Superior temporal gyrus (tissue), 1 donor: Measurements from ENCODE around the gene ZNF346.
"Not testable (repeated sequence)": the region's sequence is repeated elsewhere in the genome, so short reads cannot be mapped to it uniquely, and the experiment has no call there.

Experiments
- DNase-seq: peaks from one replicate; pipeline ENCODE4 v3.0.0-alpha.2; 2016; ENCODE audit errors: extremely low spot score

Gene ZNF346, protein sequence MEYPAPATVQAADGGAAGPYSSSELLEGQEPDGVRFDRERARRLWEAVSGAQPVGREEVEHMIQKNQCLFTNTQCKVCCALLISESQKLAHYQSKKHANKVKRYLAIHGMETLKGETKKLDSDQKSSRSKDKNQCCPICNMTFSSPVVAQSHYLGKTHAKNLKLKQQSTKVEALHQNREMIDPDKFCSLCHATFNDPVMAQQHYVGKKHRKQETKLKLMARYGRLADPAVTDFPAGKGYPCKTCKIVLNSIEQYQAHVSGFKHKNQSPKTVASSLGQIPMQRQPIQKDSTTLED

GRCh38 chr5:177022386-177023302 lies at the start of gene ZNF346:
Gene ZNF346, plus strand, starts transcription at chr5:177022696. Its CDS starts 43 bp downstream, at chr5:177022739.
- peak; percentile 92 for DNase-seq

DNA sequence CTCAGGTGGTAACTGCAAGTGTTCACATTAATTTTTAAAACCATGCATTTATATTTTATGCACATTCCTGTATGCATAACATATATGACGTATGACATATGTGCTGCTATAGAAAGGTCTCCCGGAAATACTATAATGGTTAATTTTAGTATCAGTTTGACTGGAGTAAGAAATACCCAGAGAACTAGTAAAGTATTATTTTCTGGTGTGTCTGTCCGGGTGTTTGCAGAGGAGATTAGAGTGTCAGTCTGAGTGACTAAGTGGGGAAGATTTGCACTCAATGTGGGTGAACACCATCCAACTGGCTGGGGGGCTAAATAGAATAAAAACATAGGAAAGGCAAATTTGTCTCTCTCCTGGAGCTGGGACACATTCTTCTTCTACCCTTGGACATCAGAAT lies 42.8 kb upstream of the ZNF346 start:
- DNase-seq, result no peak

DNA sequence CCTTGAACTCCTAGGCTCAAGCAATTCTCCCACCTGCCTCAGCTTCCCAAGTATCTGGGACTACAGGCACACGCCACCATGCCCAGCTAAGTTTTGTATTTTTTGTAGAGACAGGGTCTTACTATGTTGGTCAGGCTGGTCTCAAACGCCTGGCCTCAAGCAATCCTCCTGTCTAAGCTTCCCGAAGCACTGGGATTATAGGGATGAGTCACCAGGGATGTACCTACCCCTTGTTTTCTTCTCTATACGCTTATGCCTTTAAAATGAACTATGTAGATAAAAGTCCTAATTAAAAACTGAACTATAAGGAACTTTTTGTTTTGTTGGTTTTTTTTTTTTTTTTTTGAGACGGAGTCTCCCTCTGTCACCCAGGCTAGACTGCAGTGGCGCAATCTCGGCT lies 41.7 kb upstream of the ZNF346 start:
- no peak for DNase-seq

DNA sequence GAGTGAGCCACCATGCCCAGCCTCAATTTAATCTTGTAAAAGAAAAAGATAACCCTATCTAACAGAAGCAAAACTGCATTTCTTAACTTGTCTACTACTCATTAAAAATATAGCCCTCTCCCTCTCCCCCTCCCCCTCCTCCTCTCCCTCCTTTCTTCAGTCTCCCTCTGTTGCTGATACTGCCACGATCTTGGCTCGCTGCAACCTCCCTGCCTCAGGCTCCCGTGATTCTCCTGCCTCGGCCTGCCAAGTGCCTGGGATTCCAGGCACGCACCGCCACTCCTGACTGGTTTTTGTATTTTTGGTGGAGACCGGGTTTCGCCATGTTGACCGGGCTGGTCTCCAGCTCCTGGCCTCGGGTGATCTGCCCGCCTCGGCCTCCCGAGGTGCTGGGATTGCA lies 39.4 kb upstream of the ZNF346 start:
- DNase-seq, result not testable (repeated sequence)

DNA sequence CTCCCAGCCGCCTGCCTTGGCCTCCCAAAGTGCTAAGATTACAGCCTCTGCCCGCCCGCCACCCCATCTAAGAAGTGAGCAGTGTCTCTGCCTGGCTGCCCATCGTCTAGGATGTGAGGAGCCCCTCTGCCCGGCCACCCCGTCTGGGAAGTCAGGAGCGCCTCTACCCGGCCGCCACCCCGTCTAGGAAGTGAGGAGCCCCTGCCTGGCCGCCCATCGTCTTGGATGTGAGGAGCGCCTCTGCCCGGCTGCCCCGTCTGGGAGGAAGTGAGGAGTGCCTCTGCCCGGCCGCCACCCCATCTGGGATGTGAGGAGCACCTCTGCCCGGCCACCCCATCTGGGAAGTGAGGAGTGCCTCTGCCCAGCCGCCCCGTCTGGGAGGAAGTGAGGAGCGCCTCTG lies 38.9 kb upstream of the ZNF346 start:
- not testable (repeated sequence) for DNase-seq

DNA sequence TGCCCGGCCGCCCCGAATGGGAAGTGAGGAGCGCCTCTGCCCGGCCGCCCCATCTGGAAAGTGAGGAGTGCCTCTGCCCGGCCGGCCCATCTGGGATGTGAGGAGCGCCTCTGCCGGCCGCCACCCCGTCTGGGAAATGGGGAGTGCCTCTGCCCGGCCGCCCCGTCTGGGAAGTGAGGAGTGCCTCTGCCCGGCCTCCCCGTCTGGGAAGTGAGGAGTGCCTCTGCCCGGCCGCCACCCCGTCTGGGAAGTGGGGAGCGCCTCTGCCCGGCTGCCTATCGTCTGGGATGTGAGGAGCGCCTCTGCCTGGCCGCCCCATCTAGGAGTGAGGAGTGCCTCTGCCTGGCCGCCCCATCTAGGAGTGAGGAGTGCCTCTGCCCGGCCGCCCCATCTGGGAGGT lies 38.3 kb upstream of the ZNF346 start:
- not testable (repeated sequence) for DNase-seq

- DNase-seq, result no peak
These were observed 37.0 kb upstream of the ZNF346 start for GRCh38 chr5:176985516-176985915.

DNA sequence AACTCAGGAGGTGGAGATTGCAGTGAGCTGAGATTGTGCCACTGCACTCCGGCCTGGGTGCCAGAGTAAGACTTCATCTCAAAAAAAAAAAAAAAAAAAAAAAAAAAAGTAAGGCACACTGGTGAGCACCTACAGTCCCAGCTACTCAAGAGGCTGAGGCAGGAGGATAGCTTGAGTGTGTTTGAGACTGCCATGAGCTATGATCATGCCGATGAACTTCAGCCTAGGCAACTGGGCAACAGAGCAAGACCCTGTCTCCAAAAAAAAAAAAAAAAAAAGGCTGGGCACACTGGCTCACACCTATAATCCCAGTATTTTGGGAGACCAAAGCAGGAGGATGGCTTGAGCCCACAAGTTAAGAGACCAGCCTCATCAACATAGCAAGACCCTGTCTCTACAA lies 36.2 kb upstream of the ZNF346 start:
- DNase-seq, result no peak

GRCh38 chr5:176987583-176987982 lies 34.9 kb upstream of the ZNF346 start:
- no peak for DNase-seq

DNA sequence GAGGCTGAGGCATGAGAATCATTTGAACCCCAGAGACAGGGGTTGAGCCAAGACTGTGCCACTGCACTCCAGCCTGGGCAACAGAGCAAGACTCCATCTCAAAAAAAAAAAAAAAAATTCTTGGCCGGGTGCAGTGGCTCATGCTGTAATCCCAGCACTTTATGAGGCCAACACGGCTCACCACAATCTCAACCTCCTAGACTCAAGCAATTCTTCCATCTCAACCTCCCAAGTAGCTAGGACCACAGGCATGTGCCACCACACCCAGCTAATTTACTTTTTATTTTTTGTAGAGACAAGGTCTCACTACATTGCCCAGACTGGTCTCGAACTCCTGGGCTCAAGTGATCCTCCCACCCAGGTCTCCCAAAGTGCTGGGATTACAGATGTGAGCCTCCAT lies 29.4 kb upstream of the ZNF346 start:
- DNase-seq, result not testable (repeated sequence)

DNA sequence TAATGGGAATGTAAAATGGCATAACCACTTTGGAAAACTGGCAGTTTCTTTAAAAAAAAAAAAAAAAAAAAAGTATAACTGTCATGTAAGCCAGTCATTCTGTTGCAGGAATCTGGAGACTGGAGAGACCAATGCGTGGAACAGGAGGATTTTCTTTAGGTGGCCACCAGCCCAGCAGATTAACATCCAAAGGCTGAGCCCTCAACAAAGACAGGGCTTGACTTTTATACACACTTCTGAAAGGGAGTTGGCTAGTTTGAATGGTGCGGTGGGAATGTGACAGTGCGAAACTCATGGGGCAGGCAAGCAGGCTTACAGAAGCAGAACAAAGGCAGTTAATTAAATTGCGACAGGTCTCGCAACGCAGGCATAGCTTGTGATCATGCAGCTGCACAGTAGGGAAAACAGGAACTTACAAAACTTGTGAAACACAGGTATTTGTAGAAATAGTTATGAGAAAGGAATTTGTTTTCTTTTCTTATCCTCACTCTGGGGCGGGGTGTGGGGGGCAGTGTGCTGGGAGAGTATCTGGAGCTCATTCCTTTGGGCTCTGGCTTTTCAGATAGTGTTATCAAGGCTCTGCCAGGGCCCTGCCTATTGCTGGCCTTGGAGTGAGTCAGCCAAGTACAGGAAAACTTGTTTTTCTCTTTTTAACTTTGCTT lies 27.9 kb upstream of the ZNF346 start:
- no peak for DNase-seq

- no peak for DNase-seq
These were observed 27.4 kb upstream of the ZNF346 start for GRCh38 chr5:176995122-176995490.

- no peak for DNase-seq
These were observed 26.4 kb upstream of the ZNF346 start for GRCh38 chr5:176995896-176996767.

DNA sequence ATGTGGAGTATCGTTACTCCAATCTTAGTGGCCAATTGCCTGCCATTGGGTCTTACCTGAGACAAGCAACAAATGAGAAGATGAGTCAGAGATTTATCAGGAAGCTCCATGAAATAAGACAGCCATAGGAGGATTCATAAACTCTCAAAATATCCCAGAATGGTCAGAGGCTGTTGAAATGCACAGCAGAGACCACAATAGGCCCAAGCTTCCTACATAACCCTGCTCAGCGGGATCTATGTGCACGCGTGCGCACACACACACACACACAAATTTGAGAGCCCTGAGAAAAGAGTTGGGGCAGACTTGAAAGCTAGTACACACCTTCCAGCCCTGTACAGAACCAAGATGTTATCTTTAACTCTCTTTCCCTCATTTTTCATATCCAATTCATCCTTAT lies 25.7 kb upstream of the ZNF346 start:
- DNase-seq, result no peak

- no peak for DNase-seq
These were observed 23.7 kb upstream of the ZNF346 start for GRCh38 chr5:176998828-176999227.

DNA sequence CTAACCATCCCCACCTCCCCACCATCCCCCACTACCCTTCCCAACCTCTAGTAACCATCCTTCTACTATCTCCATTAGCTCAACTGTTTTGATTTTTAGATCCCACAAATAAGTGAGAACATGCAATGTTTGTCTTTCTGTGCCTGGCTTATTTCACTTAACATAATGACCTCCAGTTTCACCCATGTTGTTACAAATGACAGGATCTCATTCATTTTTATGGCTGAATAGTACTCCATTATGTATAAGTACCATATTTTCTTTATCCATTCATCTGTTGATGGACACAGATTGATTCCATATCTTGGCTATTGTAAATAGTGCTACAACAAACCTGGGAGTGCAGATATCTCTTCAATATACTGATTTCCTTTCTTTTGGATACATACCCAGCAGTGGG lies 23.0 kb upstream of the ZNF346 start:
- not testable (repeated sequence) for DNase-seq

DNA sequence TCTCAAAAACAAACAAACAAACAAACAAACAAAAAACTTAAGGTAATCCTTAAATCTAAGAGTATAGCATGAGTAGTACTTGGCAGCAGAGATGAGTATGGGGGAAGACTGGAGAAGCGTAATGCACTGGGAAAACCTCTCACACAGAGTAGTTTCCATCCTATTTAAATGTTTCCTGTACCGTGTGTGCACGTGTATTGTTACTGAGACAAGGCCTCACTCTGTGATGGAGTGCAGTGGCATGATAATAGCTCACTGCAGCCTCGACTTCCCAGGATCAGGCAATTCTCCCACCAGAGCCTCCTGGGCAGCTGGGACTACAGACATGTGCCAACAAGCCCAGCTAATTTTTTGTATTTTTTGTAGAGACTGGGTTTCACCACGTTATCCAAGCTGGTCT lies 18.8 kb upstream of the ZNF346 start:
- no peak for DNase-seq

GRCh38 chr5:177004961-177005360 lies 17.5 kb upstream of the ZNF346 start:
- no peak for DNase-seq

DNA sequence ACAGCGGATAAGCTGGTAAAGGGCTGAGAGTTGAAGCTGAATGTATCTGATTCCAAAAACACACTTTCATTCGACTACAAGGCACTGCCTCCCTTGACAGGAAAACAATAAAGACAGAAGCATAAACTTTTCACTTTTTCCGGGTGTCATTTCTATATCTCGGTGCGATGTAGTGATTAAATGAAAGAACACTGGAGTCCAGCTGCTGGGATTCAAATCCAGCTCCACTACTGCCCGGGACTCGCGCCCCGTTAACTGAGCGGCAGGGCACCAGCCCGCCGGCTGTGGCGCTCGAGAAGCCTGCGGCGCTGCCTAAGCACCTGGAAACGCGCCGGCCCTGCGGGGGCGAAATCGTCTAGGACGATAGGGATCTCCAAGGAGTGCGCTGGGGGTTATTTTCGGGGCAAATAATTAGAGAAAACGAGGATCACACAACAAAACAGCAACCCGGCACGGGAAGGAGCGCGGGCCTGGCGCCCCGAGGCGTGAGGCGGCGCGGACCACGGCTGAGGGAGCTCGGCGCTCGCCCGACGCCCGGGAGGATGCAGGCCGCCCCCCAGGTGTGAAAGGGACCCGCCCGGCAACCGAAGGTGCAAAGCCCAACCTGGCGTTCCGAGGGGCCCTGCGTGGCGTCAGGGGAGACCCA lies 16.8 kb upstream of the ZNF346 start:
- peak; percentile 82 for DNase-seq

DNA sequence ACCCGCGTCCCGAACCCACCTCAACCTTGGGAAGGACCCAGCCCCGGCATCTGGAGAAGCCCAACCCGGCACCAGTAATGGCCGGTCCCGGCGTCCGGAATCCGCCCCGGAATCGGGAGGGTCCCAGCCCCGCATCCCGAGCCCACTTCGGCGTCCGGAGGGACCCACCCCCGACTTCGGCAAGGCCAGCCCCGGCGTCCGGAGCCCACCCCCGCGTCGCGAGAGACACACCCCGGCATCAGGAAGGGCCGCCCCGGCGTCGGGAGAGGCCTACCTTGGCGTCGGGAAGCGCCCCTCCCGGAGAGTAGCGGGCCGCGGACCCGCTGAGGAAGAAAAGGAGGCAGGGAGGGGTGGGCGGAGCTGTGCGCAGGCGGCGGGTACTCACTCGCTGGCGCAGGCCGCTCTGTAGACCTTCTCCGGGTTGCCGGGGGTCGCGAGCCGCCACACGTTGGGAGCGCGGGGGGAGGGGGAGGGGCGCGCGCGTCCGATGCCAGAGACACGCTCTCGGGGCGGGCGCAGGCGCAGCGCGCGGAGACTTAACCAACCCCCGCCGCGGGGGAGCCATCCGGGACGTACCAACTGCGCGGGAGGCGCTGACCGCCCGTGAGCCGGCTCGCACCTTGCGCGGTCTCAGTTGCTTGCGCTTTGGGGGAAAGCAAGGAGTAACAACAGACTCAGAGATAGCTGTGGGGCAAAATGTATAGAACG lies 16.1 kb upstream of the ZNF346 start, which contains the start of gene UIMC1:
Gene UIMC1 (minus strand): TSS at position 515 of the 708 bp plus-strand sequence. CDS start 24,164 bp downstream, outside the sequence.
- DNase-seq, result peak; percentile 90
